Fibroblast of skin of left quadriceps (primary cell): ENCODE measurements around the gene WBP11.
"Not testable (repeated sequence)": the region's sequence is repeated elsewhere in the genome, so short reads cannot be mapped to it uniquely, and the experiment has no call there.

Experiments
- DNase-seq, 2 experiments: peaks; one replicate each; pipeline ENCODE4 v3.0.0-alpha.2; 2013; ENCODE audit warnings: low read depth in 2 of 2

The WBP11 gene

GRCh38 chr12:14772946-14773345, 30.3 kb downstream of the WBP11 start:
- no peak for DNase-seq

GRCh38 chr12:14771651-14772137, 31.6 kb downstream of the WBP11 start:
- DNase-seq = no peak

GRCh38 chr12:14770496-14771461, 32.5 kb downstream of the WBP11 start:
- DNase-seq = peak; percentile 85 to 86

- no peak for DNase-seq
These were observed 33.2 kb downstream of the WBP11 start for GRCh38 chr12:14769969-14770495.

- no peak for DNase-seq
These were observed 33.8 kb downstream of the WBP11 start for GRCh38 chr12:14769466-14769968.

GRCh38 chr12:14768823-14769405, 34.4 kb downstream of the WBP11 start:
- DNase-seq = no peak

- DNase-seq = no peak
These were observed 35.7 kb downstream of the WBP11 start for GRCh38 chr12:14767617-14768016.

GRCh38 chr12:14766649-14767215, 36.5 kb downstream of the WBP11 start:
- DNase-seq = no peak

- DNase-seq = not testable (repeated sequence)
These were observed 37.3 kb downstream of the WBP11 start for GRCh38 chr12:14766020-14766419.

GRCh38 chr12:14765398-14765797, 37.9 kb downstream of the WBP11 start:
- DNase-seq = no peak

- DNase-seq = not testable (repeated sequence)
These were observed 43.5 kb downstream of the WBP11 start for GRCh38 chr12:14759711-14760280.

- DNase-seq = no peak
These were observed 46.7 kb downstream of the WBP11 start for GRCh38 chr12:14756334-14757143.

GRCh38 chr12:14751986-14752385, 51.3 kb downstream of the WBP11 start:
- DNase-seq = no peak

- no peak for DNase-seq
These were observed 60.2 kb downstream of the WBP11 start for GRCh38 chr12:14743061-14743460.

- no peak for DNase-seq
These were observed 61.3 kb downstream of the WBP11 start for GRCh38 chr12:14741942-14742341.

- no peak for DNase-seq
These were observed 62.1 kb downstream of the WBP11 start for GRCh38 chr12:14741153-14741552.

GRCh38 chr12:14736441-14736840, 66.8 kb downstream of the WBP11 start:
- DNase-seq = not testable (repeated sequence)
